ENCODE data around the gene FAM184A.

DNA sequence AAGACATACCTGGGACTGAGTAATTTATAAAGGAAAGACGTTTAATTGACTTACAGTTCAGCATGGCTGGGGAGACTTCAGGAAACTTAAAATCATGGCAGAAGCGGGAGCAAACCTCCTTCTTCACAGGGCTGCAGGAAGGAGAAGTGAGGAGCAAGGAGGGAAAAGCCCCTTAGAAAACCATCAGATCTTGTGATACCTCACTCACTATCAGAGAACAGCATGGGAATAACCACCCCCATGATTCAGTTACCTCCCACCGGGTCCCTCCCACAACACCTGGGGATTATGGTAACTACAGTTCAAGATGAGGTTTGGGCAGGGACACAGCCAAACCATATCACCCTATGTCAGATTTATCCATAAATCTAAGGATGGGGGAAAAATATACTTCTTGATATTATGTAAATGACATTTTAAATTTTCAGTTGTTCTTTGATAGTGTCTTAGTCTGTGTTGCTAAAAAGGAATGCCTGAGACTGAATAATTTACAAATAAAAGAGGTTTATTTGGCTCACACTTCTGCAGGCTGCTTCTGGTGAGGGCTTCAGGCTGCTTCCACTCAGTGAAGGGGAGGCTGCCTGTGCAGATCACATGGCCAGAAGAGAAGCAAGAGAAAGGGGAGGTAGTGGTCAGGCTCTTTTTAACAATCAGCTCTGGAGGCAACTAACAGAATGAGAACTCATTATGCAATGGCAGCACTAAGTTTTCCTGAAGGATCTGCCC is 142.3 kb downstream of the FAM184A start:
- no peak for TF ChIP-seq POLR2A (IDR thresholded peaks at IDR 0.05)
- TF ChIP-seq, protein P1, sequence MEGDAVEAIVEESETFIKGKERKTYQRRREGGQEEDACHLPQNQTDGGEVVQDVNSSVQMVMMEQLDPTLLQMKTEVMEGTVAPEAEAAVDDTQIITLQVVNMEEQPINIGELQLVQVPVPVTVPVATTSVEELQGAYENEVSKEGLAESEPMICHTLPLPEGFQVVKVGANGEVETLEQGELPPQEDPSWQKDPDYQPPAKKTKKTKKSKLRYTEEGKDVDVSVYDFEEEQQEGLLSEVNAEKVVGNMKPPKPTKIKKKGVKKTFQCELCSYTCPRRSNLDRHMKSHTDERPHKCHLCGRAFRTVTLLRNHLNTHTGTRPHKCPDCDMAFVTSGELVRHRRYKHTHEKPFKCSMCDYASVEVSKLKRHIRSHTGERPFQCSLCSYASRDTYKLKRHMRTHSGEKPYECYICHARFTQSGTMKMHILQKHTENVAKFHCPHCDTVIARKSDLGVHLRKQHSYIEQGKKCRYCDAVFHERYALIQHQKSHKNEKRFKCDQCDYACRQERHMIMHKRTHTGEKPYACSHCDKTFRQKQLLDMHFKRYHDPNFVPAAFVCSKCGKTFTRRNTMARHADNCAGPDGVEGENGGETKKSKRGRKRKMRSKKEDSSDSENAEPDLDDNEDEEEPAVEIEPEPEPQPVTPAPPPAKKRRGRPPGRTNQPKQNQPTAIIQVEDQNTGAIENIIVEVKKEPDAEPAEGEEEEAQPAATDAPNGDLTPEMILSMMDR (IDR thresholded peaks at IDR 0.05): no peak
